Skeletal muscle tissue (tissue), 4 donors: ENCODE measurements around the gene MALRD1. TPM values are rescaled to one million over a fixed set of nuclear protein-coding genes. Genes with fewer than 3 reads are reported as not detected.

Experiments used
- H3K27ac ChIP-seq: one replicate; pipeline ENCODE4 v1.7.0; 2013; ENCODE audit warnings: mild to moderate bottlenecking, low read depth, low read length, inconsistent platforms
- H3K27me3 ChIP-seq, 3 donors: one replicate each; pipeline ENCODE4 v1.7.0; 2013; ENCODE audit warnings: low read length in 3 of 3; ENCODE audit not compliant: control insufficient read depth in 3 of 3, insufficient read depth in 3 of 3
- H3K36me3 ChIP-seq, 3 donors: one replicate each; pipeline ENCODE4 v1.7.0; 2013; ENCODE audit warnings: low read length in 3 of 3; ENCODE audit not compliant: control insufficient read depth in 3 of 3, insufficient read depth in 3 of 3
- H3K4me1 ChIP-seq, 3 donors: one replicate each; pipeline ENCODE4 v1.7.0; 2013; ENCODE audit warnings: low read length in 3 of 3, mild to moderate bottlenecking in 3 of 3; ENCODE audit not compliant: control insufficient read depth in 3 of 3, insufficient read depth in 3 of 3
- H3K4me3 ChIP-seq, 3 donors: one replicate each; pipeline ENCODE4 v1.7.0; 2013; ENCODE audit warnings: low read length in 3 of 3
- H3K9ac ChIP-seq, 3 donors: one replicate each; pipeline ENCODE4 v1.7.0; 2013; ENCODE audit warnings: low read length in 3 of 3, mild to moderate bottlenecking in 3 of 3, moderate library complexity in 2 of 3, low read depth in 1 of 3
- H3K9me3 ChIP-seq, 3 donors: one replicate each; pipeline ENCODE4 v1.7.0; 2013; ENCODE audit warnings: low read length in 3 of 3; ENCODE audit not compliant: control insufficient read depth in 3 of 3
- total RNA-seq: library from RNA; depleted of rRNA; stranded (reverse); fragments of >200 nt; gene quantifications from one replicate; pipeline ENCODE4 v1.2.3, GENCODE V29; 2014
- donor health status: Osteomylitis.

Gene MALRD1
- total RNA-seq, 1 donor from 2014 or later = 2.1 TPM

DNA sequence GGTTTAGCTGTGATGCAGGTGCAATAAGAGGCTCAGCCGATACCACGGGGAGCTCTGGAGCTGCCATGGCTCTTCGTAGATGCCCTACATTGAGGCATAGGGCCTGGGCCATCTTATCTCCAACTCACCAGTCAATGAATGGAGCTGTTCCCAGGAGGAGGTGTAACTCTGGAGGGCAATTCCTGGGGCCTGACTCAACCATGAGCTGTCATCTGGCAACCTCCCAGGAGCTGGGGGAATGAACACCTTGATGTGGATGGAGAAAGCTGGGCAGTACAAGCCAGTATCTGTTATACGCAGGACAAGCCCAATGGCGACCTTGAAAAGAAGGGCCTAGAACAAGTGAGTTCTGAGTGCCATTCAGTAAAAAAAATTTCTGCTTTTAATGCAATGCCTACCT lies 543.7 kb downstream of the MALRD1 start:
- Histone ChIP-seq H3K4me3 (no peak overlapping the region), H3K27me3 (no peaks in the 10 kb centered on the region), H3K36me3 (no peaks in the 10 kb centered on the region), H3K9ac (no peak overlapping the region), H3K4me1 (peaks cover 0 to 8% (median 0%) of the 10 kb centered on the region in 3 donors), H3K9me3 (no peaks in the 10 kb centered on the region), H3K27ac (no peak overlapping the region)

DNA sequence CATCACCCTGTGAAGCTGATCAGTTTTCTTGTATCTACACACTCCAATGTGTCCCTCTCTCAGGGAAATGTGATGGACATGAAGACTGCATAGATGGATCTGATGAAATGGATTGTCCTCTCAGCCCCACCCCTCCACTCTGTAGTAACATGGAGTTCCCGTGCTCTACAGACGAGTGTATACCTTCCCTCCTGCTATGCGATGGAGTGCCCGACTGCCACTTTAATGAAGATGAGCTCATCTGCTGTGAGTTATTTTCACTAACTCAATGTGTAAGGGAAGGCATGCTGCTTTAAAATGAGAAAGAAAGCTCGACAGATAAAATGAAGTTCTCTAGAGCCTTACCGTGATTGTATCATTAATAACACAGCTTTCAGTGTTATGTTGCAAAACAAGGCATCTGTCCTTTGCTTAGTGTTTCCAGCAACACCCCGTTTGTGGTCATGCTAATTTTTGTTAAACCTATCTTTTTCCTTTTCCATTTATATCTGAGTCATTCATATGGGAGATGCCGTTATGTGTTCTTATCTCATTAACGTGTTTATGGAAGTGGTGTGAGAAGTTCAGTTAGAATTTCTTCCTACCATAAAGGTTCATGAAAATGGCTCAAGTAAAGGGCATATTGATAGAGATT lies 546.7 kb downstream of the MALRD1 start:
- no peaks in the 10 kb centered on the region for H3K9me3 ChIP-seq
- H3K36me3 ChIP-seq = no peaks in the 10 kb centered on the region
- no peak overlapping the region for H3K9ac ChIP-seq
- H3K4me1 ChIP-seq = peaks cover 0 to 5% (median 0%) of the 10 kb centered on the region in 3 donors
- no peak overlapping the region for H3K27ac ChIP-seq
- H3K4me3 ChIP-seq = no peak overlapping the region
- no peaks in the 10 kb centered on the region for H3K27me3 ChIP-seq

DNA sequence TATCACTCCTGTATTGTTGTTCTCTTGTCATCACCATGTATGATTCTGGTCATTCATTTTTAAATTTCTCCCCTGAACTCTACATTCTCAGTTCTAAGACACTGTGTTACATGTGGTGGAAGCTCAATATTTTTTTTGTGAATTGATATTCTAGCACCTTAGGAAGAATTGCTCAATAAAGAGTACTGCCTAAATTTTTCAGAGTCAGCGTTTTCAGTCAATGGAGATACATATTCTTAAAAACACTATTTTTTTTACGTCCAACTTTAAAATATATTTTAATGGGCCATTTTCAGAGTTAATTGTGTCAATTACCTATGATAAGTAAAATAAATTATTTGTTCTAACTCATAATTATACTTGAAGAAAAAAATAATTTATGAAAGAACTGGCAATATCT lies 557.2 kb downstream of the MALRD1 start:
- Histone ChIP-seq H3K9me3 (no peaks in the 10 kb centered on the region), H3K36me3 (no peaks in the 10 kb centered on the region), H3K27me3 (no peaks in the 10 kb centered on the region), H3K27ac (no peak overlapping the region), H3K4me3 (no peak overlapping the region), H3K9ac (no peak overlapping the region), H3K4me1 (no peaks in the 10 kb centered on the region)

DNA sequence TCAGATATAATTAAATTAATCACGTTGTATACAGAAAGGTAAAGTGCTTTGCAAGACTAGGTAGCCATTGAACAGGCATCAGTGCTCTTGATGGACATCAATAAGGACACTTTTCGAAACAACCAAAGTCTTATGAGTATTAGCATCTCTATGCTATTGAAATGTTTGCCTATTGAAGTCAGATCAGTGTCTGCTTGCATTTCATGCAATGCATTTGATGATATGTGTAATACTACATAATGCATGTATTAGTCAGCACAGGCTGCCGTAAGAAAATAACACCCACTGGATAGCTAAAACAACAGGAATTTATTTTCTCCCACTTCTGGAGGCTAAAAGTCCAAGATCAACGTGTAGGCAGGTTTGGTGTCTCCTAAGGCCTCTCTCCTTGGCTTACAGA lies 558.4 kb downstream of the MALRD1 start:
- H3K9ac ChIP-seq = no peak overlapping the region
- no peaks in the 10 kb centered on the region for H3K27me3 ChIP-seq
- no peak overlapping the region for H3K4me3 ChIP-seq
- H3K9me3 ChIP-seq = no peaks in the 10 kb centered on the region
- H3K4me1 ChIP-seq = no peaks in the 10 kb centered on the region
- H3K27ac ChIP-seq = no peak overlapping the region
- H3K36me3 ChIP-seq = no peaks in the 10 kb centered on the region

DNA sequence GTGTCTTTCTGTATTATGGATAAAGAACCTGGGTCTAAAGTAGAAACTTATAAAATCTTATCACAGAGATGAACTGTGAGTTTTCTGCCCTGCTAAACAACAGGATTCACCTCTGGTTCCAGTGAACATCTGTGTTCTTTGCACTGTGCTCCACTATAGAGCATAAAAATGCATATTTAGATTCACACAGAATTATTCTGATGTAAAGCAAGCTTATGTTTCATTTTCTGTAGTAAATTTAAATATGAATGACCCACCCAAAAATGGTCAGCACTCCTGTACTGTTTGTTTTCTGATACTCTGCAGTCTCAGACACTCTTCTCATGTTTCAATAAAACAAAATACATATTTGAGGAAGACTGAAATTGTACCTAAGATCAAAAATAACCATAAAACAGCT lies 563.2 kb downstream of the MALRD1 start:
- H3K27me3 ChIP-seq = no peaks in the 10 kb centered on the region
- no peaks in the 10 kb centered on the region for H3K4me1 ChIP-seq

DNA sequence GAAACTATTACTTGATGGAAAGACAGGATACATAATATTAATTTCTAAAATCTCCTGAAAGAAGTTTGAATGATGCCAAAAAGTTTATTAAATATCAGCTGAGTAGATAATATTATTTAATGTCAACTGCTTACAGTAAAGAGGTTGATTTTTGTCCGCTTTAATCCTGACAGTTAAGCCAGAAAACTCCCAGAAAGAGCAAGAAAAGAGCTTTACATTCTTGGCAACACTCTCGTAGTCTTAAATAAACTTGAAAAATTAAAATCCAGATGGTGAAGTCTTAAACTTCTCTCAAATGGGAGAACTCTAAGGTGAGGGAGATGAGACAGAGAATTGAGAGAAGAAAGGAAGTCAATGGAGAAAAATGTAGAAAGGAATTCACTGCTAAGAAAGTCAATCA lies 568.4 kb downstream of the MALRD1 start:
- Histone ChIP-seq H3K27ac (no peak overlapping the region), H3K9ac (no peak overlapping the region), H3K9me3 (no peaks in the 10 kb centered on the region), H3K36me3 (no peaks in the 10 kb centered on the region), H3K4me1 (no peaks in the 10 kb centered on the region), H3K4me3 (no peak overlapping the region), H3K27me3 (no peaks in the 10 kb centered on the region)

More for the DNA sequence above, 563.2 kb downstream of the MALRD1 start:
- Histone ChIP-seq H3K9me3 (no peaks in the 10 kb centered on the region), H3K27ac (no peak overlapping the region), H3K9ac (no peak overlapping the region), H3K36me3 (no peaks in the 10 kb centered on the region), H3K4me3 (no peak overlapping the region)

DNA sequence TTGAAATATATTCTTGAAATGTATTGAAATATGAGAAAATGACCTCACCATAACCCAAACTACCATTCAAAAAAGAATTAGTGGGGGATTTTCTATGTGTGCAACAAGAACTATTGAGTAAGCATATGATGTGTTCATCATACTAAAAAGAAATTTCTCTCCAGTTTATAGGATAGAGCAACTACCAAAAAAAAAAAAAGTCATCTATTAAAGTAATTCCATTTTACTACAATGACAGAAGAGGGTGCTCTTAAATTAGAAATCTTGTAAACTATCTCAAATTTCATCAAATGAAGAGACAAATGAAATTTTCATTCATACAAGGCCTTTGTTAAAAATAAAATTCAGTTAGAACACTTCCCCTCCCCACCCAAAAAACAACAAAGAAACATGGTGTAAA lies 572.2 kb downstream of the MALRD1 start:
- Histone ChIP-seq H3K27ac (no peak overlapping the region), H3K4me3 (no peak overlapping the region), H3K27me3 (no peaks in the 10 kb centered on the region), H3K9ac (no peak overlapping the region), H3K36me3 (no peaks in the 10 kb centered on the region), H3K9me3 (no peaks in the 10 kb centered on the region), H3K4me1 (no peaks in the 10 kb centered on the region)

DNA sequence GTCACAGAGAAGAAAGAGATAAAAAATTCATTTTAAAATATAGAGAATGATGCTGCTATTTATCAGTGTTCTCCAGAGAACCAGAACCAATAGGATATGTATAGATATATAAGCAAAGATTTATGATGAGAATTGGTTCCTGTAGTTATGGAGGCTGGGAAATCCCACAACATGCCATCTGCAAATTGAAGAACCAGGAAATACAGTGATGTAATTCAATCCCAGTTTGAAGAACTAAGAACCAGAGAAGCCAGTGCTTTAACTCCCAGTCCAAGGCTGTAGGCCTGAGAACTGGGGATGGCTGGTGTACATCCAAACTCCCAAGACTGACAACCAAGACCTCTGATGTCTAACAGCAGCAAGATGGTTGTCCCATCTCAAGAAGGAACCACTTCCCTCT lies 574.7 kb downstream of the MALRD1 start:
- Histone ChIP-seq H3K36me3 (no peaks in the 10 kb centered on the region), H3K9me3 (no peaks in the 10 kb centered on the region), H3K27me3 (no peaks in the 10 kb centered on the region), H3K9ac (no peak overlapping the region), H3K4me3 (no peak overlapping the region), H3K27ac (no peak overlapping the region), H3K4me1 (no peaks in the 10 kb centered on the region)

DNA sequence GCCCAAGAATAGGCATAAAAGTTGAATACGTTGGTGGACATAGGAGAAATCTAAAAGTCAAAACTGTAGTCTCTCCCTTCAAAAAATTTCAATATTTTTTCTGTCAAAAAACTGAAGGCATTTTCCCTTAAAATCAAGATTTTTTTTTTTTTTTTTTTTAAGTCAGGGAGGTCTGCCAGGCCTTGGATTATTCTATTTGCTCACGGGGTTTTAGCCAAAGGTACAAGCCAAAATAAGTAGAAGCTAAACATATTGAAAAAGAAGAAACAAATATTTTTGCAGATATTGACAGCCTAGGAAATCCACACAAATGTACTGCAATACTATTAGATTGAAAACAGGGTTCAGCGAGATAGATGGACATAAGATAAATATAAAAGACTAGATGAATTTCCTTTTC lies 577.6 kb downstream of the MALRD1 start:
- Histone ChIP-seq H3K27me3 (no peaks in the 10 kb centered on the region), H3K27ac (no peak overlapping the region), H3K36me3 (no peaks in the 10 kb centered on the region), H3K9me3 (no peaks in the 10 kb centered on the region), H3K4me3 (no peak overlapping the region), H3K4me1 (peaks cover 0 to 11% (median 3%) of the 10 kb centered on the region in 3 donors), H3K9ac (no peak overlapping the region)

DNA sequence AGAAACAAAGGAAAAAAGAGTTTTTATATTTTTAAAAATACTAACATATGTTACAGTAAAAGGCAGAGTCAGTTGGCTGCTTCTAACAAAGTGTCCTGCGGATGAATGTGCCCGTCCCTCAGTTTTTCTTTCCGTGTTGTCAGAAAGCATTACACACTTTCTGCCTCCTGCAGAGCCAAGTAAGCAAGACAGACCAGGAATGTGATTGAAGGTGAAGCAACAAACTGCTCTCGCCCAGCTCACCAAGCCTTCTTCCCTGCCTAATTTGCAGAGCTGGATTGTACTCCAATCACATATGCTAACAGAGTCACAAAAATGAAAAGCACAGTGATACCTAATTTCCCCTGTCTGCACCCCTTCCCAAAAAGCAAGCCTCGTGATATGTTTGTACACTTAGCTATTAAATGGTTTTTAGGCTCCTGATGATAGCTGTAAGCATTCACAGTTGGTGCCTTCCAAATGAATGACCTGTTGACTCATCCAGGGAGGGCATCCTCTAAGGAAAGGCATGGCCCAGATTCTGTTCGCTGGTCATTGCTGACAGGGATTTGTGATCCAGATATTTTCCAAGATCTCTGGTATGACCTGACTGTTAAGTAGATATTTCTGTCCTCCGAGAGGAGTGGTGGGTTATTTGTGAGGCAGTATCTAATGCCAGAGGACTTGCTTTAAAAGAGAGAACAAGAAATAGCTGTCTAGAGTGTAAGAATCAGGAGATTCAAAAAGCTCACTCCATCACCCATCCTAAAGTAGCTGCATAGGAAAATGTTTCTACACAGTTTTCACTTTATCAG lies 580.4 kb downstream of the MALRD1 start:
- Histone ChIP-seq H3K36me3 (no peaks in the 10 kb centered on the region), H3K4me3 (no peak overlapping the region), H3K9me3 (no peaks in the 10 kb centered on the region), H3K27me3 (no peaks in the 10 kb centered on the region), H3K27ac (peak overlapping the region; percentile 21), H3K9ac (no peak overlapping the region), H3K4me1 (peaks cover 0 to 11% (median 3%) of the 10 kb centered on the region in 3 donors)
